ENCODE data around the gene GAS6. TPM values are rescaled to one million over a fixed set of nuclear protein-coding genes. Genes with fewer than 3 reads are reported as not detected.

GAS6 gene
- total RNA-seq, 1 donor from 2014 or later = 47.6 TPM

- no peak for DNase-seq
- H3K4me3 Mint-ChIP-seq (ENCODE audit: unreplicated experiment) = no peak overlapping the region
Observed at GRCh38 chr13:113786262-113786841, 77.5 kb downstream of the GAS6 start.

GRCh38 chr13:113785051-113786010 lies 78.5 kb downstream of the GAS6 start:
- no peak for TF ChIP-seq CTCF (IDR thresholded peaks at IDR 0.05; ENCODE audit: partially characterized antibody, unreplicated experiment)
- Mint-ChIP-seq H3K27ac (ENCODE audit: unreplicated experiment) (no peak overlapping the region), H3K4me3 (ENCODE audit: unreplicated experiment) (no peak overlapping the region), H3K27me3 (ENCODE audit: unreplicated experiment) (peaks cover 4% of the 10 kb centered on the region), H3K9me3 (ENCODE audit: unreplicated experiment) (peaks cover 4% of the 10 kb centered on the region), H3K36me3 (ENCODE audit: unreplicated experiment) (peaks cover 21% of the 10 kb centered on the region), H3K4me1 (ENCODE audit: low read depth, unreplicated experiment) (no peaks in the 10 kb centered on the region)
- DNase-seq = no peak

More at GRCh38 chr13:113786262-113786841, 77.5 kb downstream of the GAS6 start:
- Mint-ChIP-seq H3K36me3 (ENCODE audit: unreplicated experiment) (peaks cover 23% of the 10 kb centered on the region), H3K27me3 (ENCODE audit: unreplicated experiment) (peaks cover 4% of the 10 kb centered on the region), H3K9me3 (ENCODE audit: unreplicated experiment) (peaks cover 4% of the 10 kb centered on the region), H3K27ac (ENCODE audit: unreplicated experiment) (no peak overlapping the region), H3K4me1 (ENCODE audit: low read depth, unreplicated experiment) (no peaks in the 10 kb centered on the region)
- TF ChIP-seq CTCF (IDR thresholded peaks at IDR 0.05; ENCODE audit: partially characterized antibody, unreplicated experiment) = no peak

GRCh38 chr13:113784645-113785024 lies 79.2 kb downstream of the GAS6 start:
- no peak for TF ChIP-seq CTCF (IDR thresholded peaks at IDR 0.05; ENCODE audit: partially characterized antibody, unreplicated experiment)

GRCh38 chr13:113783966-113784644 lies 79.8 kb downstream of the GAS6 start:
- Mint-ChIP-seq H3K27me3 (ENCODE audit: unreplicated experiment) (peaks cover 4% of the 10 kb centered on the region), H3K4me3 (ENCODE audit: unreplicated experiment) (no peak overlapping the region), H3K27ac (ENCODE audit: unreplicated experiment) (no peak overlapping the region), H3K9me3 (ENCODE audit: unreplicated experiment) (peaks cover 4% of the 10 kb centered on the region), H3K4me1 (ENCODE audit: low read depth, unreplicated experiment) (no peaks in the 10 kb centered on the region), H3K36me3 (ENCODE audit: unreplicated experiment) (peaks cover 22% of the 10 kb centered on the region)
- no peak for DNase-seq
- TF ChIP-seq CTCF (IDR thresholded peaks at IDR 0.05; ENCODE audit: partially characterized antibody, unreplicated experiment) = no peak

More at GRCh38 chr13:113784645-113785024, 79.2 kb downstream of the GAS6 start:
- H3K4me1 Mint-ChIP-seq (ENCODE audit: low read depth, unreplicated experiment) = no peaks in the 10 kb centered on the region
- peaks cover 21% of the 10 kb centered on the region for H3K36me3 Mint-ChIP-seq (ENCODE audit: unreplicated experiment)
- H3K27ac Mint-ChIP-seq (ENCODE audit: unreplicated experiment) = no peak overlapping the region
- peaks cover 4% of the 10 kb centered on the region for H3K27me3 Mint-ChIP-seq (ENCODE audit: unreplicated experiment)
- H3K4me3 Mint-ChIP-seq (ENCODE audit: unreplicated experiment) = no peak overlapping the region
- peaks cover 4% of the 10 kb centered on the region for H3K9me3 Mint-ChIP-seq (ENCODE audit: unreplicated experiment)
- DNase-seq = no peak

All from glutamatergic neuron (in vitro differentiated cells).